WTC11 (cell line): Measurements from ENCODE around the gene CACYBP. TPM values are rescaled to one million over a fixed set of nuclear protein-coding genes. Genes with fewer than 3 reads are reported as not detected.

Experiments
- ATAC-seq: fragments of 200-7000 bp; cut with Tn5 transposase; 2 replicates; pipeline ENCODE4 v1.10.0; 2021; ENCODE audit warnings: mild to moderate bottlenecking, moderate library complexity
- CTCF ChIA-PET: fragments of 300-600 bp; sonication (Branson Sonifier 250); formaldehyde crosslinking; loops from one replicate; lab custom pipeline; 2021; ENCODE audit warnings: antibody characterized with exemption; lab: Charles Lee
- POLR2A ChIA-PET: fragments of 350-600 bp; sonication (Branson Sonifier 250); formaldehyde crosslinking; loops from one replicate; lab custom pipeline; 2021; ENCODE audit warnings: antibody characterized with exemption; lab: Charles Lee
- DNase-seq: peaks from one replicate; pipeline ENCODE4 v3.0.0; 2021; ENCODE audit warnings: low spot score
- H3K27ac Mint-ChIP-seq: 2 replicates; pipeline ENCODE4 v1.8.0; 2021; ENCODE audit warnings: mixed read lengths
- H3K27me3 Mint-ChIP-seq: 2 replicates; pipeline ENCODE4 v1.8.0; 2021; ENCODE audit warnings: low read depth, mild to moderate bottlenecking, moderate library complexity, mixed read lengths
- H3K36me3 Mint-ChIP-seq: 2 replicates; pipeline ENCODE4 v1.8.0; 2021; ENCODE audit warnings: mixed read lengths
- H3K4me1 Mint-ChIP-seq: 2 replicates; pipeline ENCODE4 v1.8.0; 2022; ENCODE audit warnings: mixed read lengths
- H3K4me3 Mint-ChIP-seq: 2 replicates; pipeline ENCODE4 v1.8.0; 2021; ENCODE audit warnings: mild to moderate bottlenecking, moderate library complexity, mixed read lengths
- H3K9me3 Mint-ChIP-seq: 2 replicates; pipeline ENCODE4 v1.8.0; 2021; ENCODE audit warnings: mixed read lengths
- ATF1 ChIP-seq: sonication (generic); formaldehyde crosslinking; IDR thresholded peaks from 2 replicates; pipeline ENCODE4 v1.8.1; 2023; ENCODE audit warnings: mild to moderate bottlenecking, moderate library complexity, missing genetic modification reagents
- GABPB1 ChIP-seq: sonication (generic); formaldehyde crosslinking; IDR thresholded peaks from 2 replicates; pipeline ENCODE4 v1.8.1; 2023; ENCODE audit warnings: mild to moderate bottlenecking, missing genetic modification reagents
- GRHL2 ChIP-seq: fragments of 250-450 bp; sonication (Bioruptor Pico); IDR thresholded peaks from 2 replicates; pipeline ENCODE4 v1.8.0; 2022; ENCODE audit warnings: mild to moderate bottlenecking, moderate library complexity; ENCODE audit not compliant: insufficient replicate concordance, severe bottlenecking
- NFYB ChIP-seq: sonication (generic); formaldehyde crosslinking; conservative IDR thresholded peaks from 2 replicates; pipeline ENCODE4 v1.8.0; 2022; ENCODE audit warnings: low read depth, missing genetic modification reagents
- SP1 ChIP-seq: sonication (generic); formaldehyde crosslinking; conservative IDR thresholded peaks from 2 replicates; pipeline ENCODE4 v1.8.1; 2022; ENCODE audit warnings: missing genetic modification reagents
- ZNF121 ChIP-seq: sonication (generic); formaldehyde crosslinking; IDR thresholded peaks from 2 replicates; pipeline ENCODE4 v1.8.0; 2023; ENCODE audit warnings: missing genetic modification reagents
- ZNF138 ChIP-seq: sonication (generic); formaldehyde crosslinking; conservative IDR thresholded peaks from 2 replicates; pipeline ENCODE4 v1.8.1; 2022; ENCODE audit warnings: mild to moderate bottlenecking, moderate library complexity, missing genetic modification reagents
- ZNF423 ChIP-seq: fragments of 250-450 bp; sonication (Bioruptor Pico); IDR thresholded peaks from 2 replicates; pipeline ENCODE4 v2.1.2; 2022; ENCODE audit warnings: mild to moderate bottlenecking, moderate library complexity
- total RNA-seq: library from RNA; stranded (reverse); gene quantifications from 3 replicates; pipeline ENCODE4 v1.2.3, GENCODE V29; 2021
- TF ChIP-seq, protein P1 (sequence below): sonication (generic); formaldehyde crosslinking; IDR thresholded peaks from 2 replicates; pipeline ENCODE4 v1.8.0; 2022; ENCODE audit warnings: mild to moderate bottlenecking, missing genetic modification reagents
- TF ChIP-seq, protein P2 (sequence below): sonication (generic); formaldehyde crosslinking; IDR thresholded peaks from 2 replicates; pipeline ENCODE4 v1.8.1; 2023; ENCODE audit warnings: mild to moderate bottlenecking, missing genetic modification reagents, moderate library complexity
- TF ChIP-seq, protein P3 (sequence below): sonication (generic); formaldehyde crosslinking; conservative IDR thresholded peaks from 2 replicates; pipeline ENCODE4 v1.8.1; 2022; ENCODE audit warnings: mild to moderate bottlenecking, missing genetic modification reagents
- TF ChIP-seq, protein P4 (sequence below): fragments of 250-450 bp; sonication (Bioruptor Pico); IDR thresholded peaks from 2 replicates; pipeline ENCODE4 v1.9.0; 2021; ENCODE audit warnings: mild to moderate bottlenecking, borderline replicate concordance
- TF ChIP-seq, protein P5 (sequence below): sonication (generic); formaldehyde crosslinking; IDR thresholded peaks from 2 replicates; pipeline ENCODE4 v1.8.1; 2023; ENCODE audit warnings: mild to moderate bottlenecking, moderate library complexity, missing genetic modification reagents

CACYBP gene
- total RNA-seq, 1 experiment from 2014 or later = 211 TPM

DNA sequence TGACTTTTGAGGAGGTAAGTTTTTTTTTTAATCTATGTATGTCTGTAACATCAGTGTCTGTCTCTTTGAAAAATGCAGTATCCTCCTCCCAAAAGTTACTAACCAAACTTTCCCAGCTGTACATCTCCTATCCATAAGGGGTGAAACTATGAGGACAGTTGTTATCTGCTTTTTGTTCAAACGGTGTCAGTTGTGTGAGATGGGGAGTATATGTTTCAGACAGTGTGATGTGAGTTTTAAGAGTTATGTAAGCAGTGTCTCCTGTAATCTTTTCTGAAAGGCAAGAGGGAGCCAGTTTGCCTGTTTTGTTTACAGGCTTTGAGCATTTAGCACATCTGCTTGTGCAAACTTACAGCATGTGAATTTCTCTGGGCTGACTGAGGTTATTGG is 34.8 kb upstream of the CACYBP start (continued):
- TF ChIP-seq, protein P1, sequence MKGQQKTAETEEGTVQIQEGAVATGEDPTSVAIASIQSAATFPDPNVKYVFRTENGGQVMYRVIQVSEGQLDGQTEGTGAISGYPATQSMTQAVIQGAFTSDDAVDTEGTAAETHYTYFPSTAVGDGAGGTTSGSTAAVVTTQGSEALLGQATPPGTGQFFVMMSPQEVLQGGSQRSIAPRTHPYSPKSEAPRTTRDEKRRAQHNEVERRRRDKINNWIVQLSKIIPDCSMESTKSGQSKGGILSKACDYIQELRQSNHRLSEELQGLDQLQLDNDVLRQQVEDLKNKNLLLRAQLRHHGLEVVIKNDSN (CRISPR knock-in tag) = no peak
- TF ChIP-seq, protein P2, sequence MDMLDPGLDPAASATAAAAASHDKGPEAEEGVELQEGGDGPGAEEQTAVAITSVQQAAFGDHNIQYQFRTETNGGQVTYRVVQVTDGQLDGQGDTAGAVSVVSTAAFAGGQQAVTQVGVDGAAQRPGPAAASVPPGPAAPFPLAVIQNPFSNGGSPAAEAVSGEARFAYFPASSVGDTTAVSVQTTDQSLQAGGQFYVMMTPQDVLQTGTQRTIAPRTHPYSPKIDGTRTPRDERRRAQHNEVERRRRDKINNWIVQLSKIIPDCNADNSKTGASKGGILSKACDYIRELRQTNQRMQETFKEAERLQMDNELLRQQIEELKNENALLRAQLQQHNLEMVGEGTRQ = no peak
- no peak for TF ChIP-seq ZNF423 (CRISPR knock-in tag)
- no peak for TF ChIP-seq GRHL2 (CRISPR knock-in tag)

DNA sequence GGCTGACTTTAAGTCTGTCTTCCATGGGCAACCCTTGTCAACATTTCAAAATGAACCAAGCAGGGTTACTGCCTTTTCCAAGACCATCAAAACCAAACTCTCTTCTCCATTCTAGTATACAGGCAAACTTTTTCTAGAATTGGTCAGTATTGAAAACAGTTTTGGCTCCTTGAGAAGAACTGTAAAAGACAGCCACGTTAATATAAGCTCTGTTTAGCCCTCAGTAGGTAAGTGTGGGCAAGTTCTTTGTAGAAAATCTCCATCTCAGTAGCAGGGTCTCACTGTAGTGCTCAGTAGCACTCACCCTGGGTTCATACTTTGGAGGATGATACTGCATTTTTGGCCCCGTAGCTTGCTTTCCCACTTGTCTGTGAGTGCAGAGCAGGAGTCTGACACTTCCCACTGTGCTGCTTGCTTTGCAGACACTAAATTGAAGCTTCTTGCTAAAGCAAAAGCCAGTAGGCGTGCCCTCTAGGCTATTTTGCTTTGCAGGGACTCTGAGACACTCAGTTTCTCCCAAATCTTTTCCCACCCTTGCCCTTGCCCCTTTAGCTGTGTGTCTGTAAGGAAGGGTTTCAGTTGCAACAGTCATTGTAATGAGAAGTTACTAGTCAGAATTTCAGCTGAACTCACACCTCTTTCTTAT is 34.3 kb upstream of the CACYBP start:
- H3K36me3 Mint-ChIP-seq = peaks cover 32% of the 10 kb centered on the region
- CTCF ChIA-PET = interaction anchor here (1.5 to 1.7 kb wide), 2 partner anchors 18 to 21 kb away, joined by 3 to 6 read pairs; no protein-coding TSS in a partner anchor
- TF ChIP-seq, protein P3, sequence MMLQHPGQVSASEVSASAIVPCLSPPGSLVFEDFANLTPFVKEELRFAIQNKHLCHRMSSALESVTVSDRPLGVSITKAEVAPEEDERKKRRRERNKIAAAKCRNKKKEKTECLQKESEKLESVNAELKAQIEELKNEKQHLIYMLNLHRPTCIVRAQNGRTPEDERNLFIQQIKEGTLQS (CRISPR knock-in tag) = no peak
- TF ChIP-seq ZNF138 (no peak), NFYB (no peak), ZNF121 (no peak)
- TF ChIP-seq, protein P4, sequence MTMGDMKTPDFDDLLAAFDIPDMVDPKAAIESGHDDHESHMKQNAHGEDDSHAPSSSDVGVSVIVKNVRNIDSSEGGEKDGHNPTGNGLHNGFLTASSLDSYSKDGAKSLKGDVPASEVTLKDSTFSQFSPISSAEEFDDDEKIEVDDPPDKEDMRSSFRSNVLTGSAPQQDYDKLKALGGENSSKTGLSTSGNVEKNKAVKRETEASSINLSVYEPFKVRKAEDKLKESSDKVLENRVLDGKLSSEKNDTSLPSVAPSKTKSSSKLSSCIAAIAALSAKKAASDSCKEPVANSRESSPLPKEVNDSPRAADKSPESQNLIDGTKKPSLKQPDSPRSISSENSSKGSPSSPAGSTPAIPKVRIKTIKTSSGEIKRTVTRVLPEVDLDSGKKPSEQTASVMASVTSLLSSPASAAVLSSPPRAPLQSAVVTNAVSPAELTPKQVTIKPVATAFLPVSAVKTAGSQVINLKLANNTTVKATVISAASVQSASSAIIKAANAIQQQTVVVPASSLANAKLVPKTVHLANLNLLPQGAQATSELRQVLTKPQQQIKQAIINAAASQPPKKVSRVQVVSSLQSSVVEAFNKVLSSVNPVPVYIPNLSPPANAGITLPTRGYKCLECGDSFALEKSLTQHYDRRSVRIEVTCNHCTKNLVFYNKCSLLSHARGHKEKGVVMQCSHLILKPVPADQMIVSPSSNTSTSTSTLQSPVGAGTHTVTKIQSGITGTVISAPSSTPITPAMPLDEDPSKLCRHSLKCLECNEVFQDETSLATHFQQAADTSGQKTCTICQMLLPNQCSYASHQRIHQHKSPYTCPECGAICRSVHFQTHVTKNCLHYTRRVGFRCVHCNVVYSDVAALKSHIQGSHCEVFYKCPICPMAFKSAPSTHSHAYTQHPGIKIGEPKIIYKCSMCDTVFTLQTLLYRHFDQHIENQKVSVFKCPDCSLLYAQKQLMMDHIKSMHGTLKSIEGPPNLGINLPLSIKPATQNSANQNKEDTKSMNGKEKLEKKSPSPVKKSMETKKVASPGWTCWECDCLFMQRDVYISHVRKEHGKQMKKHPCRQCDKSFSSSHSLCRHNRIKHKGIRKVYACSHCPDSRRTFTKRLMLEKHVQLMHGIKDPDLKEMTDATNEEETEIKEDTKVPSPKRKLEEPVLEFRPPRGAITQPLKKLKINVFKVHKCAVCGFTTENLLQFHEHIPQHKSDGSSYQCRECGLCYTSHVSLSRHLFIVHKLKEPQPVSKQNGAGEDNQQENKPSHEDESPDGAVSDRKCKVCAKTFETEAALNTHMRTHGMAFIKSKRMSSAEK (CRISPR knock-in tag) = no peak
- TF ChIP-seq, all 79 proteins: peak for 0
- POLR2A ChIA-PET = interaction anchor here (1.0 kb wide), 1 partner anchor 34 kb away, joined by 3 read pairs; the partner anchor contains the start of gene CACYBP
- ATAC-seq (peak; percentile 32; the same call in 1 of the 2 replicates), DNase-seq (no peak)
- Mint-ChIP-seq H3K9me3 (no peaks in the 10 kb centered on the region), H3K4me3 (no peak overlapping the region), H3K27ac (peak overlapping the region; percentile 83; the same call in 1 of the 2 replicates), H3K27me3 (no peaks in the 10 kb centered on the region), H3K4me1 (peaks cover 21% of the 10 kb centered on the region)

DNA sequence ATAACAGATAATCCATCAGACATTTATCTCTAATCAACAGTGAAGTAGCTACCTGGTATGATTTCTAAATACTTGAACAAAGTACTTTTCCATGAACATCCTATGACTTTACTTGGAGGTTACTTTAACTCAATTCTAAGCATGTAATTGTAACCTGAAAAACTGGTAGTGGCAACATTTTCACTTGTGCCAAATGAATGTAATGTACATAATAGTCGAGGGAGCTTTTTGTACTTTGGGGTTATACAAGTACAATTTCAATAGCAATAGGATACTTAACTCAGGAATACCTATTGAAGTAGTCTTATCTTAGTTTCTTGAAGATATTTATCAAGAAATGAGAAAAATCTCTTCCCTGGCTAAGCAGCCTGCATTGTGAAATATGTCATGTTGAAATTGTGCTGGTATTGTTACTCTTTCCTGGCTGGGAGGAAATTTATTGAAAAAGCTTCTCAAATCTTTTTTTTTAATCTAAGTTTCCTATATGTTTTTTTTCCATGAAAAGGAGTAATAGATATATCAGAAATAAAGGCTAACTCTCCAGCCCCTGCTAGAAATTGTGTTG is 33.7 kb upstream of the CACYBP start:
- H3K36me3 Mint-ChIP-seq = peaks cover 27% of the 10 kb centered on the region
- H3K4me1 Mint-ChIP-seq = peaks cover 19% of the 10 kb centered on the region
- CTCF ChIA-PET = interaction anchor here (1.5 to 1.7 kb wide), 2 partner anchors 17 to 20 kb away, joined by 3 to 6 read pairs; no protein-coding TSS in a partner anchor
- no peak for ATAC-seq
- H3K27ac Mint-ChIP-seq = peak overlapping the region; percentile 83; the same call in 1 of the 2 replicates
- no peak for TF ChIP-seq SP1 (CRISPR knock-in tag)
- TF ChIP-seq, protein P5, sequence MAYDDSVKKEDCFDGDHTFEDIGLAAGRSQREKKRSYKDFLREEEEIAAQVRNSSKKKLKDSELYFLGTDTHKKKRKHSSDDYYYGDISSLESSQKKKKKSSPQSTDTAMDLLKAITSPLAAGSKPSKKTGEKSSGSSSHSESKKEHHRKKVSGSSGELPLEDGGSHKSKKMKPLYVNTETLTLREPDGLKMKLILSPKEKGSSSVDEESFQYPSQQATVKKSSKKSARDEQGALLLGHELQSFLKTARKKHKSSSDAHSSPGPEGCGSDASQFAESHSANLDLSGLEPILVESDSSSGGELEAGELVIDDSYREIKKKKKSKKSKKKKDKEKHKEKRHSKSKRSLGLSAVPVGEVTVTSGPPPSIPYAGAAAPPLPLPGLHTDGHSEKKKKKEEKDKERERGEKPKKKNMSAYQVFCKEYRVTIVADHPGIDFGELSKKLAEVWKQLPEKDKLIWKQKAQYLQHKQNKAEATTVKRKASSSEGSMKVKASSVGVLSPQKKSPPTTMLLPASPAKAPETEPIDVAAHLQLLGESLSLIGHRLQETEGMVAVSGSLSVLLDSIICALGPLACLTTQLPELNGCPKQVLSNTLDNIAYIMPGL = no peak
- no peak for TF ChIP-seq ATF1 (CRISPR knock-in tag)
- TF ChIP-seq, protein P4 (CRISPR knock-in tag) = no peak
- no peak for TF ChIP-seq GABPB1 (CRISPR knock-in tag)
- no peaks in the 10 kb centered on the region for H3K9me3 Mint-ChIP-seq
- POLR2A ChIA-PET = interaction anchor here (1.0 kb wide), 1 partner anchor 33 kb away, joined by 3 read pairs; the partner anchor contains the start of gene CACYBP
- no peaks in the 10 kb centered on the region for H3K27me3 Mint-ChIP-seq
- DNase-seq = no peak
- H3K4me3 Mint-ChIP-seq = no peak overlapping the region
